RKO (cell line): Measurements from ENCODE around the gene PLXNB1.
"Not testable (repeated sequence)": the region's sequence is repeated elsewhere in the genome, so short reads cannot be mapped to it uniquely, and the experiment has no call there.

Experiments
- DNase-seq: peaks from one replicate; pipeline ENCODE4 v3.0.0-alpha.2; 2016; ENCODE audit warnings: low spot score

The PLXNB1 gene

GRCh38 chr3:48429960-48430707 is at the start of gene PLXNB1:
TSS of gene PLXNB1 (minus strand) at chr3:48430086. CDS start at chr3:48424611, 5,475 bp downstream.
- peak; percentile 61 for DNase-seq

- no peak for DNase-seq
These were observed 49.0 kb upstream of the PLXNB1 start for GRCh38 chr3:48478626-48479555.

GRCh38 chr3:48477959-48478520 is 48.2 kb upstream of the PLXNB1 start:
- DNase-seq = no peak

- no peak for DNase-seq
These were observed 46.7 kb upstream of the PLXNB1 start for GRCh38 chr3:48476426-48477053.

GRCh38 chr3:48475188-48475587 is 45.3 kb upstream of the PLXNB1 start:
- DNase-seq = no peak

- no peak for DNase-seq
These were observed 44.7 kb upstream of the PLXNB1 start for GRCh38 chr3:48474619-48475018.

- DNase-seq = not testable (repeated sequence)
These were observed 44.1 kb upstream of the PLXNB1 start for GRCh38 chr3:48474031-48474430.

GRCh38 chr3:48473617-48473952 is 43.7 kb upstream of the PLXNB1 start:
- DNase-seq = no peak

- peak; percentile 94 for DNase-seq
These were observed 43.2 kb upstream of the PLXNB1 start for GRCh38 chr3:48472923-48473616.

- DNase-seq = no peak
These were observed 42.7 kb upstream of the PLXNB1 start for GRCh38 chr3:48472673-48472922.

GRCh38 chr3:48470286-48470685 is 40.4 kb upstream of the PLXNB1 start:
- DNase-seq = no peak

- DNase-seq = no peak
These were observed 39.4 kb upstream of the PLXNB1 start for GRCh38 chr3:48469046-48469915.

- DNase-seq = no peak
These were observed 38.4 kb upstream of the PLXNB1 start for GRCh38 chr3:48468329-48468731.

GRCh38 chr3:48467473-48468267 is 37.8 kb upstream of the PLXNB1 start:
- DNase-seq = no peak

GRCh38 chr3:48467110-48467454 is 37.2 kb upstream of the PLXNB1 start:
- no peak for DNase-seq

- no peak for DNase-seq
These were observed 36.7 kb upstream of the PLXNB1 start for GRCh38 chr3:48466386-48467109.

GRCh38 chr3:48465531-48466378 is 35.9 kb upstream of the PLXNB1 start:
- DNase-seq = peak; percentile 93

GRCh38 chr3:48465237-48465530 is 35.3 kb upstream of the PLXNB1 start:
- no peak for DNase-seq

- no peak for DNase-seq
These were observed 34.9 kb upstream of the PLXNB1 start for GRCh38 chr3:48464713-48465221.
